G401 (cell line): ENCODE measurements around the gene TMEM97. TPM values are rescaled to one million over a fixed set of nuclear protein-coding genes. Genes with fewer than 3 reads are reported as not detected.

ENCODE experiments used
- DNase-seq: peaks from one replicate; pipeline ENCODE4 v3.0.0-alpha.2; 2015; ENCODE audit warnings: low spot score
- in situ Hi-C: cut with HindIII; loops from 2 replicates; pipeline ENCODE4 v1.10.0; 2016; ENCODE audit warnings: low sequenced_read_pairs, mixed read lengths
- total RNA-seq: library from RNA; depleted of rRNA; stranded (reverse); fragments of >200 nt; shearing (Covaris generic); gene quantifications from 2 replicates; pipeline ENCODE4 v1.2.3, GENCODE V29; 2014

TMEM97 gene
- total RNA-seq, 1 experiment from 2014 or later: 96.3 TPM

- DNase-seq: no peak
- in situ Hi-C loops: no loop called here
These were observed 5.2 kb upstream of the TMEM97 start for GRCh38 chr17:28313841-28314240.

GRCh38 chr17:28315846-28316705 is 2.9 kb upstream of the TMEM97 start:
- in situ Hi-C loops: no loop called here
- DNase-seq: no peak

- no peak for DNase-seq
- in situ Hi-C loops: no loop called here
These were observed 1.7 kb upstream of the TMEM97 start for GRCh38 chr17:28317099-28317965.

- DNase-seq: peak; percentile 13
- in situ Hi-C loops: no loop called here
These were observed 838 bp upstream of the TMEM97 start for GRCh38 chr17:28317966-28318758.

- in situ Hi-C loops: no loop called here
- DNase-seq: peak; percentile 34
These were observed 567 bp downstream of the TMEM97 start for GRCh38 chr17:28319598-28319935.

GRCh38 chr17:28320215-28321061 is 1.4 kb downstream of the TMEM97 start:
- in situ Hi-C loops: no loop called here
- no peak for DNase-seq

- in situ Hi-C loops: no loop called here
- no peak for DNase-seq
These were observed 5.3 kb downstream of the TMEM97 start for GRCh38 chr17:28324267-28324745.

GRCh38 chr17:28324781-28325180 is 5.8 kb downstream of the TMEM97 start:
- DNase-seq: no peak
- in situ Hi-C loops: no loop called here

- peak; percentile 73 for DNase-seq
- in situ Hi-C loops: no loop called here
These were observed 6.2 kb downstream of the TMEM97 start for GRCh38 chr17:28325211-28325610.

- in situ Hi-C loops: no loop called here
These were observed 7.1 kb downstream of the TMEM97 start for GRCh38 chr17:28326114-28326513.

GRCh38 chr17:28327031-28327607 is 8.1 kb downstream of the TMEM97 start:
- in situ Hi-C loops: no loop called here

More at GRCh38 chr17:28326114-28326513, 7.1 kb downstream of the TMEM97 start:
- no peak for DNase-seq

GRCh38 chr17:28327709-28328108 is 8.7 kb downstream of the TMEM97 start:
- DNase-seq: no peak
- in situ Hi-C loops: no loop called here

More at GRCh38 chr17:28327031-28327607, 8.1 kb downstream of the TMEM97 start:
- no peak for DNase-seq

GRCh38 chr17:28328325-28328724 is 9.3 kb downstream of the TMEM97 start:
- in situ Hi-C loops: no loop called here
- no peak for DNase-seq

- no peak for DNase-seq
- in situ Hi-C loops: no loop called here
These were observed 11.7 kb downstream of the TMEM97 start for GRCh38 chr17:28330671-28331070.

GRCh38 chr17:28331891-28332420 is 13.0 kb downstream of the TMEM97 start:
- no peak for DNase-seq
- in situ Hi-C loops: no loop called here

GRCh38 chr17:28333083-28333746 is 14.2 kb downstream of the TMEM97 start:
- DNase-seq: no peak
- in situ Hi-C loops: no loop called here

GRCh38 chr17:28334171-28334570 is 15.2 kb downstream of the TMEM97 start:
- DNase-seq: no peak
- in situ Hi-C loops: no loop called here
